GM10266 (cell line): Measurements from ENCODE around the gene WDR11.

ENCODE experiments used
- DNase-seq: peaks from one replicate; pipeline ENCODE4 v3.0.0; 2012; ENCODE audit errors: extremely low spot score
- CTCF ChIP-seq: IDR thresholded peaks from 2 replicates; pipeline ENCODE4 v1.5.1; 2012; ENCODE audit warnings: mild to moderate bottlenecking, low read depth; ENCODE audit not compliant: control insufficient read depth, insufficient read depth; ENCODE audit errors: missing control alignments

Gene WDR11

GRCh38 chr10:120827251-120827875 lies 23.8 kb upstream of the WDR11 start:
- TF ChIP-seq CTCF = no peak
- DNase-seq = no peak

DNA sequence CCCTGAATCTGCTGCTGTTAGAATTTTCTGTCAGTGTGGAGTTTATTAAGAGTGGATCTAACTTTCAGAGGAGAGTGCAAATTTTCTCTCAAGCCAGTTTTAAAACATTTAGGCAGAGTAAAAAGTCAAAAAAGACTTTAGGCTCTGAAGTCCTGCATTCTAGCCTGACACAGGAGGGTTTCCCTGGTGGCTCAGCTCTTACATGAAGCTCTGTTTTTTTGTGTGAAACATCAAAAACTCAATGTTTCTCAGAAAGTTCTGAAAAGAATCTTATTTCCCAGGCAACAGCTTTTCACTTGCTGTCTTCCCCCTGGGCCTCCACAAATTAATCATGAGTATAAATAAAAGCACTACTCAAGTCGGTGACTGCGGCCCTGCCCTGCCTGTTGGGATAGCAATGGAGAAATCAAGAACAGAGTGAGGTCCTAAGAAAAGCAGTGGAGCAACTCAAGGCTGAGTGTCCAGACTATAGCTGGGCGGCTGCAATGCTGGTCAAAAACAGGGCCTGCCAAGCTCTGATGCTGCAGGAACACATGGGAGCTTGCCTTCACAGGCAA lies 22.3 kb upstream of the WDR11 start:
- TF ChIP-seq CTCF = no peak
- DNase-seq = no peak

- TF ChIP-seq CTCF = no peak
- no peak for DNase-seq
These were observed 19.1 kb upstream of the WDR11 start for GRCh38 chr10:120832106-120832505.

DNA sequence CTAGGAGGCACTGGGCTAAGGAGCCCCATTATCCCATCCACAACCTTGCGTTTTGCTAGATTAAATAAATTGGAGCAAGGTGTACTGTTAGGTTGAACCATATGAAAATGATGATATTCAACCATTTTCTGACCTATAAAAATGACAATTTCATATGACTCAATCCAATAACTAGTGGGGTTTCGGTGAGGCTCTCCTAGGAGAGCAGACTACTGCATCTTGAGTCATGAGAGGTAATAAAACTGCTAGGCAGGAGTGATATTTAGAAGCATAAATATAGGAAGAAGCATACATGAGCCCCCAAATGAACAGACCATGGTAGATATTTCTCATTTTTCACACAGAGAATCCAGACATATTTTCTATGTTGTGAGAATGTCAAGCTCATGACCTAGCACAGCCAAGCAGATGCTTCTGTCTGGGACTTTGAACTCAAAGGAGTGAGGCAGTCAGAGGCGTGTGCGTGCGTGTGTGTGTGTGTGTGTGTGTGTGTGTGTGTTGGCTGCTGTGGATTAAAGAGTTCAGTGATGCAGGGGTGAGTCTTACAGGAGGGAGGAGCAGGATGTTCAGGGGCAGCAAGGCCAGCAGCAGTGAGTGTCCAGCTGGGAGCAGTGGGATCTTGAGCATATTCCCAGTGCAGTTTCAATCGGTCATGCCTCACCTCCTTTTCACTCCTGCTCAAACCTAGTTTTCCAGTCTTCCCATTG lies 17.8 kb upstream of the WDR11 start:
- no peak for DNase-seq
- TF ChIP-seq CTCF = no peak

DNA sequence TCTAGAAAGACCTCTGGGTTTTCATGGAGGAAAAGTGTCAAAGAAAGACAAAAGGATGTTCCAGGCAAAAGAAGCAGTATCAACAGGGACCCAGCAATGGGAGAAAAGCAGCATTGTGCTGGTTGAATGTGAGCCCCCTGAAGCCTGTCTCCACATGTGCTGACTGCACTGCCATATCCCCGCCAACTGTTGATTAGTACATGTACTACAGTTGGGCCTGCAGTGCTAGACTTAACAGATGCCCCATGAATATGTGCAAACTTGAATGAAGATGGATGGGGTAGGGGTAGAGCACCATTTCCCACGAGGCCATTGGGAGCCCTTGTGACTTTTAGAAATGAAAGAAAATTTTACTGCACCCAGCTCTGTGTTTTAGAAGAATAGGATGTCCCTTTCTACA lies 15.6 kb upstream of the WDR11 start:
- TF ChIP-seq CTCF = no peak
- DNase-seq = no peak

- no peak for TF ChIP-seq CTCF
- no peak for DNase-seq
These were observed 12.2 kb upstream of the WDR11 start for GRCh38 chr10:120838941-120839340.
